Endometrial microvascular endothelial cells (primary cell): Measurements from ENCODE around the gene CDHR4. TPM values are rescaled to one million over a fixed set of nuclear protein-coding genes. Genes with fewer than 3 reads are reported as not detected.

ENCODE experiments used
- in situ Hi-C: cut with HindIII; loops from 2 replicates; pipeline ENCODE4 v1.10.0; 2017; ENCODE audit warnings: low sequenced_read_pairs, low pct_unique_long_range_greater_than_20kb; ENCODE audit errors: inconsistent ontology term
- total RNA-seq: library from RNA; depleted of rRNA; stranded (reverse); fragments of >200 nt; gene quantifications from one replicate; pipeline ENCODE4 v1.2.3, GENCODE V29; 2015; ENCODE audit errors: inconsistent ontology term

The CDHR4 gene
- total RNA-seq, 1 donor from 2014 or later = not detected

- in situ Hi-C loops = no loop called here
Measured at GRCh38 chr3:49804141-49805041, 4.7 kb upstream of the CDHR4 start.

GRCh38 chr3:49803465-49804140, 3.9 kb upstream of the CDHR4 start:
- in situ Hi-C loops = no loop called here

- in situ Hi-C loops = no loop called here
Measured at GRCh38 chr3:49802719-49803464, 3.2 kb upstream of the CDHR4 start, which contains the start of gene INKA1. INKA1 (plus strand) TSS chr3:49803261; CDS start chr3:49803393, 132 bp downstream.

GRCh38 chr3:49801160-49801559, 1.5 kb upstream of the CDHR4 start:
- in situ Hi-C loops = no loop called here

DNA sequence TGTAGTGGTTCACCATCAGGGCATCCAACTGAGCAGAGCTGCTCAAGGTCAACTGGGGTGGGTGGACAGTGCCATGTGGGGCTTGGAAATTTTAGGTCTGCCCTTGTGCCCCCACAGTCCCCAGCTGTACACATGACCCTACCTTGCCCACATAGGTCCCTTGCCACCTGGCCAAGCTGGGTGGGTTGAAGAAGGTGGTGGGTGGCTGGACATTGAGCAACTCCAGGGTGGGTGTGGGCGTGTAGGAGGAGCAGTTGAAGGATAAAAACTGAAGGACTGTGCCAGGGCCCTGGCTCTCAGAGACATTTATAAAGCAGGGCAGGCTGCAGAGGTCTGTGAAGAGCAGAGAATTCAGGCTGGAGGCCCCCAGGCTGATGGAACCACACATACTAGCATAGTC, 568 bp downstream of the CDHR4 start:
- in situ Hi-C loops = no loop called here

- in situ Hi-C loops = no loop called here
Measured at GRCh38 chr3:49794926-49795905, 4.5 kb downstream of the CDHR4 start.

- in situ Hi-C loops = no loop called here
Measured at GRCh38 chr3:49794431-49794830, 5.2 kb downstream of the CDHR4 start.

GRCh38 chr3:49793486-49794085, 6.1 kb downstream of the CDHR4 start:
- in situ Hi-C loops = no loop called here

DNA sequence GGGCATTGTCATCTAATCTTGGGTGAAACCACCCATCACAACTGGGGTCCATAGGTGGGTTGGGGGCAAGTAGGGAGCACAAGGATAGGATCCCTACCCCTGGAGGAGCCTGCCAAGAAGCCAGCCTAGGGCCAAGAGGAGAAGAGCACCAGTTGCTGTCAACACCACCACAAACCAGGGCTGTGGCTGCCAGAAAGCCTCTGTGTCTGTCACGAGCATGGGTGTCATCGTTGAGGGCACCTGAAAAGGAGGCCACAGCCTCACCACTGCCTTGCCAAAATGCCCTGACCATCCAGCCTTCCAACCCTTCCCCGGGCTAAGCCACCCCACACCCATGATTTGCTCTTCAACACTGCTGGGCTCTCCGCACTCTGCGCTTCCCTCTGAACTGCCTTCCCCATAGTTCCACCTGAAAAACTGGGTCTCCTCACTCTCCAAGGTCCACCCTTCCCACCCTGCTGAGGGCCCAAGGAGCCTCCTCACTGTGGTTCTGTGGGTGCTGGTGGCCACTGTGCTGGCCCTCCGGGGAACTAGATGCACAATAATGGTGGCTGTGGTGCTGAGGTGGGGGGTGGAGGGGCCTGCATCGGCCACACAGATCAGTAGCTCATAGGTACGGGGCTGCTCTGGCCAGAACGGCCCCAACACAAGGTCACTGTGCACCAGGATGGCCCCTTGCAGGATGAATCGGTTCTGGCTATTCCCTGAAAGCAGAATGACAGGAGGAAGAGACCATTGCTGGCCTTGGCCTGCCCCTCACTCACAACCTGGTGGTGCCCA, 7.1 kb downstream of the CDHR4 start:
- in situ Hi-C loops = no loop called here

DNA sequence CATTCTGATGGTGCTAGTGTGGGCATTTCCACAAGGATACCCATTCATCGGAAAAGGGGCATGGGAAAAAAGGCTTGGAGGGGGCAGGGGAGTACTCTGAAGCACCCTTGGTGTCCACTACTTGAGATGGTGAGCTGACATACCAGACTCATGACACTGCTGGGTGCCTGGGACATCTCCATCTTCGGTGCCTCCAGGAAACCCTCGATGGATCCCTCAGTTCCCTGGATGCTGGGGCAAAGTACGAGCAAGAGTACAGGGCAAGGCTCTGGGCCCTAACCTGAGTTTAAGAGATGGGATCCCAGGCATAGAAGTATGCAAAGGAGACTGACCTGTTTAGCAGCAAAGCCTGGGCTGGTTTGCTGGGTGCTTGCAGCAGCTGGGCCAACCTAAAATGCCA, 8.1 kb downstream of the CDHR4 start:
- in situ Hi-C loops = no loop called here

- in situ Hi-C loops = no loop called here
Measured at GRCh38 chr3:49790626-49791411, 8.9 kb downstream of the CDHR4 start.

- in situ Hi-C loops = no loop called here
Measured at GRCh38 chr3:49788056-49788455, 11.6 kb downstream of the CDHR4 start.

GRCh38 chr3:49787536-49787935, 12.1 kb downstream of the CDHR4 start:
- in situ Hi-C loops = no loop called here

DNA sequence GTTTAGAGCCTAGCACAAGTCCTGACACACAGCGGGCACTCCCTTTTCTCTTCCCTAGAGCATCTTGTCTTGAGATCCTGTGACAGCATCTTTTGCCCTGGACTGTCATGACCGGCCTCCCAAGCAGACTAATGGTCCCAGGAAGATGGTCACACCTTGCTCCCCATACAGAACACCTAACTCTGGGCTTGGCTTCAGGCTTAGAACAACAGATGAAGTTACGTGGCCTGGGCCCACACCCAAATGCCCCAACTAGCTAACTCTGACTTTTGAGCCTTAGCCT, 12.6 kb downstream of the CDHR4 start:
- in situ Hi-C loops = no loop called here

GRCh38 chr3:49786357-49787181, 13.1 kb downstream of the CDHR4 start, which contains the start of gene IP6K1:
IP6K1 (minus strand) TSS chr3:49786542; CDS start chr3:49748040, 38,502 bp downstream.
- in situ Hi-C loops = no loop called here
